ENCODE results near the gene PARP6.

PARP6 gene

DNA sequence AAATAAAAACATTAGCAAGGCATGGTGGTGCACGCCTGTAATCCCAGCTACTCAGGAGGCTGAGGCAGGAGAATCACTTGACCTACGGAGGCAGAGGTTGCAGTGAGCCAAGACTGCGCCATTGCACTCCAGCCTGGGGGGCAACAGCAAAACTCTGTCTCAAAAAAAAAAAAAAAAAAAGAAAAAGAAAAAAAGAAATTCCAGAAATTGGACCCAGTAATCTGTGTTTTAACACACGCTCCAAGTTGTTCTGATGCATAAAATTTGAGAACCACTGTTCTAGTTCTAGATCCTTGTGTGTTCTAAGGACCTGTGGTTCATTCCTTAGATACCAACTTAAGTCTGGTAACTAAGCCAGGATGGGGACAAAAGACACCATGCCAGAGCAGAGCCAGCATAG lies 2.6 kb downstream of the PARP6 start:
- no peak for TF ChIP-seq POLR2A (IDR thresholded peaks at IDR 0.05; ENCODE audit: extremely low read depth, insufficient read length)
- TF ChIP-seq MAX (IDR thresholded peaks at IDR 0.05; ENCODE audit: low read depth, low read length): no peak

GRCh38 chr15:72265031-72265430 lies 7.3 kb downstream of the PARP6 start:
- no peak overlapping the region for H3K4me3 ChIP-seq (ENCODE audit: low read depth, low read length)
- TF ChIP-seq MYC (IDR thresholded peaks at IDR 0.05; ENCODE audit: low read depth, low read length): no peak
- no peak for TF ChIP-seq MAX (IDR thresholded peaks at IDR 0.05; ENCODE audit: low read depth, low read length)
- no peak for TF ChIP-seq CTCF (IDR thresholded peaks at IDR 0.05; ENCODE audit: low read depth, low read length)
- no peak for DNase-seq (ENCODE audit: low read depth)

More for the DNA sequence above, 2.6 kb downstream of the PARP6 start:
- DNase-seq (ENCODE audit: low read depth): no peak
- H3K4me3 ChIP-seq (ENCODE audit: low read depth, low read length): no peak overlapping the region

DNA sequence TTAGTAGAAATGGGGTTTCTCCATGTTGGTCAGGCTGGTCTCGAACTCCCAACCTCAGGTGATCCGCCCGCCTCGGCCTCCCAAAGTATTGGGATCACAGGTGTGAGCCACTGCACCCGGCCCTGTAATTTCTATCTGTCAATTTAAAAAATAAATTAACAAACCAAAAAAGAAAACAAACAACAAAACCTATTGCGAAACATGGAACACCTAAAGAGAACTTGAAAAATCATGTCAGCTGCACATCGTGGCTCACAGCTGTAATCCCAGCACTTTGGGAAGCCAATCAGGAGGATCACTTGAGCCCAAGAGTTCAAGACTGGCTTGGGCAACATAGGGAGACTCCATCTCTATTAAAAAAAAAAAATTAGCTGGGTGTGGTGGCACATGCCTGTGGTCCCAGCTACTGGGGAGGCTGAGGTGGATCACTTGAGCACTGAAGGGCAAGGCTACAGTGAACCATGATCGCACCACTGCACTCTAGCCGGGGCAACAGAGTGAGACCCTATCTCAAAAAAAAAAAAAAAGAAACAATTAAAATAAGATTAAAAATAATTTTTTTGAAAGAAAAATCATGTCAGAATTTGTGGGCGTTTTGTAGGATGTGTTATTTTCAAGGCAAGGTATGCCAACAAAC lies 19.6 kb downstream of the PARP6 start:
- TF ChIP-seq CTCF (IDR thresholded peaks at IDR 0.05; ENCODE audit: low read depth, low read length) (no peak), POLR2A (IDR thresholded peaks at IDR 0.05; ENCODE audit: extremely low read depth, insufficient read length) (no peak), MYC (IDR thresholded peaks at IDR 0.05; ENCODE audit: low read depth, low read length) (no peak), MAX (IDR thresholded peaks at IDR 0.05; ENCODE audit: low read depth, low read length) (no peak)
- H3K4me3 ChIP-seq (ENCODE audit: low read depth, low read length): no peak overlapping the region
- DNase-seq (ENCODE audit: low read depth): no peak

DNA sequence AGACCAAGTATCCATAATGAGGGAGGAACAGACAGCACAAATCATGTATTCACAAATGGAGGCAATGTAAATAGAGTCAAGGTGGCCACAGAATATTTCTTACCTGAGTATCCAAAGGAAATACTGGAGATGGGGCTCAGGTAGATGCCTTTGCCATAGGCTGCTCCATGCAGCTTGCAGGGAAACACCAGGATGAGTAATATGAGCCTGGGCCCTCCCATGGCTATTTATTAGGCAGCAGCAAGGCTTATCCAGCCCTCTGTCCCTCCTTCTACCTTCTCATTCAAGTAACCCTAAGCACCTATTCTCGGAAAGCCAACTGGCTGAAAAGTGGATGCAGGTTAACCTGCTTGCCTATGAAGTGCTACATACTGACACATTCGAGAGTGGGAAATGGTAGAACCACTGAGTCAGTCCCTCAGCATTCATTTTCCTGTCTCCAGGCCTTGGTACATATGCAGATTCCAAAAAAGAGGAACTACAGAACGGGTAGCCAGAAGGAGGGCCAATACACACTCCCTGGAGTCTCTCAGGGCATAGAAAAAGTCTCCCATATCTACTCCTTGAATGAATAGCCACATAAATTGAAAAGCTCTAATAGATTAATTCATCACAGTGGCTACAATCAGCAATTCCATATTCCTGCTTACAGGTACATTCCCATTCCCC lies 23.1 kb downstream of the PARP6 start:
- no peak for DNase-seq (ENCODE audit: low read depth)
- H3K4me3 ChIP-seq (ENCODE audit: low read depth, low read length): no peak overlapping the region
- TF ChIP-seq MYC (IDR thresholded peaks at IDR 0.05; ENCODE audit: low read depth, low read length): no peak
- no peak for TF ChIP-seq POLR2A (IDR thresholded peaks at IDR 0.05; ENCODE audit: extremely low read depth, insufficient read length)
- TF ChIP-seq CTCF (IDR thresholded peaks at IDR 0.05; ENCODE audit: low read depth, low read length): no peak
- no peak for TF ChIP-seq MAX (IDR thresholded peaks at IDR 0.05; ENCODE audit: low read depth, low read length)

DNA sequence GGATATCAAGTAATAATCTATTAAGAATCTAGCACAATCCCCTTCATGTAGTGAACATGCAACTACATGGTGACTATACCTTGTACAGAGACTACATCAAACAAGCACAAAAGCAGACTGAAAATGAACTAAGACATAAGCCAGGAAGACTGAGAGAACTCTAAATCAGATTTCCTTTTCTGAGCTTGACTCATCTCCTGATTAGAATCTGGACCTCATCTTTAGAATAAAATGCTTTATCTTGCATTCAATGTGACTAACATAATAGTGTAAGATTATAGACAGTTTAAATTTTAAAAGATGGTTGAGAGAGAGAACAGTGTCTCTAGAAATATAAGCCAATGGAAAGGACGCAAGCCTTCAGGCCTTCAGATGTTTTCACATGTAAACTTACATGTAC lies 23.8 kb downstream of the PARP6 start:
- no peak overlapping the region for H3K4me3 ChIP-seq (ENCODE audit: low read depth, low read length)
- no peak for TF ChIP-seq MAX (IDR thresholded peaks at IDR 0.05; ENCODE audit: low read depth, low read length)
- TF ChIP-seq CTCF (IDR thresholded peaks at IDR 0.05; ENCODE audit: low read depth, low read length): no peak
- TF ChIP-seq POLR2A (IDR thresholded peaks at IDR 0.05; ENCODE audit: extremely low read depth, insufficient read length): no peak
- TF ChIP-seq MYC (IDR thresholded peaks at IDR 0.05; ENCODE audit: low read depth, low read length): no peak
- DNase-seq (ENCODE audit: low read depth): no peak

- no peak for TF ChIP-seq MAX (IDR thresholded peaks at IDR 0.05; ENCODE audit: low read depth, low read length)
- TF ChIP-seq CTCF (IDR thresholded peaks at IDR 0.05; ENCODE audit: low read depth, low read length): no peak
- TF ChIP-seq MYC (IDR thresholded peaks at IDR 0.05; ENCODE audit: low read depth, low read length): no peak
- no peak for TF ChIP-seq POLR2A (IDR thresholded peaks at IDR 0.05; ENCODE audit: extremely low read depth, insufficient read length)
- no peak for DNase-seq (ENCODE audit: low read depth)
- H3K4me3 ChIP-seq (ENCODE audit: low read depth, low read length): no peak overlapping the region
Measured at GRCh38 chr15:72242775-72243370, 29.5 kb downstream of the PARP6 start.
